ENCODE measurements around the gene KCNK17.

KCNK17 gene

GRCh38 chr6:39357998-39358686, 43.9 kb upstream of the KCNK17 start:
- no peak for DNase-seq (ENCODE audit: low read depth)
- H3K4me3 ChIP-seq (ENCODE audit: low read depth, low read length) = no peak overlapping the region
- TF ChIP-seq POLR2A (IDR thresholded peaks at IDR 0.05; ENCODE audit: extremely low read depth, insufficient read length) = no peak

- TF ChIP-seq CTCF (IDR thresholded peaks at IDR 0.05; ENCODE audit: low read depth, low read length) (no peak), MYC (IDR thresholded peaks at IDR 0.05; ENCODE audit: low read depth, low read length) (no peak)
- DNase-seq (ENCODE audit: low read depth) = no peak
- H3K4me3 ChIP-seq (ENCODE audit: low read depth, low read length) = no peak overlapping the region
Measured at GRCh38 chr6:39353698-39354315, 39.6 kb upstream of the KCNK17 start.

- TF ChIP-seq MAX (IDR thresholded peaks at IDR 0.05; ENCODE audit: low read depth, low read length) (no peak), POLR2A (IDR thresholded peaks at IDR 0.05; ENCODE audit: extremely low read depth, insufficient read length) (no peak), CTCF (IDR thresholded peaks at IDR 0.05; ENCODE audit: low read depth, low read length) (no peak), MYC (IDR thresholded peaks at IDR 0.05; ENCODE audit: low read depth, low read length) (no peak)
- H3K4me3 ChIP-seq (ENCODE audit: low read depth, low read length) = no peak overlapping the region
- no peak for DNase-seq (ENCODE audit: low read depth)
Measured at GRCh38 chr6:39350723-39351505, 36.7 kb upstream of the KCNK17 start.

- TF ChIP-seq MAX (IDR thresholded peaks at IDR 0.05; ENCODE audit: low read depth, low read length) = no peak
- no peak for TF ChIP-seq CTCF (IDR thresholded peaks at IDR 0.05; ENCODE audit: low read depth, low read length)
- TF ChIP-seq POLR2A (IDR thresholded peaks at IDR 0.05; ENCODE audit: extremely low read depth, insufficient read length) = no peak
- TF ChIP-seq MYC (IDR thresholded peaks at IDR 0.05; ENCODE audit: low read depth, low read length) = no peak
- no peak overlapping the region for H3K4me3 ChIP-seq (ENCODE audit: low read depth, low read length)
Measured at GRCh38 chr6:39348740-39349139, 34.5 kb upstream of the KCNK17 start.

GRCh38 chr6:39347906-39348585, 33.8 kb upstream of the KCNK17 start:
- H3K4me3 ChIP-seq (ENCODE audit: low read depth, low read length) = no peak overlapping the region
- TF ChIP-seq CTCF (IDR thresholded peaks at IDR 0.05; ENCODE audit: low read depth, low read length) = peak; percentile 91
- TF ChIP-seq MAX (IDR thresholded peaks at IDR 0.05; ENCODE audit: low read depth, low read length) = no peak
- TF ChIP-seq POLR2A (IDR thresholded peaks at IDR 0.05; ENCODE audit: extremely low read depth, insufficient read length) = no peak
- TF ChIP-seq MYC (IDR thresholded peaks at IDR 0.05; ENCODE audit: low read depth, low read length) = no peak
- peak; percentile 64 for DNase-seq (ENCODE audit: low read depth)

More at GRCh38 chr6:39348740-39349139, 34.5 kb upstream of the KCNK17 start:
- DNase-seq (ENCODE audit: low read depth) = no peak

- no peak overlapping the region for H3K4me3 ChIP-seq (ENCODE audit: low read depth, low read length)
- DNase-seq (ENCODE audit: low read depth) = no peak
- no peak for TF ChIP-seq CTCF (IDR thresholded peaks at IDR 0.05; ENCODE audit: low read depth, low read length)
- no peak for TF ChIP-seq MAX (IDR thresholded peaks at IDR 0.05; ENCODE audit: low read depth, low read length)
- no peak for TF ChIP-seq MYC (IDR thresholded peaks at IDR 0.05; ENCODE audit: low read depth, low read length)
- no peak for TF ChIP-seq POLR2A (IDR thresholded peaks at IDR 0.05; ENCODE audit: extremely low read depth, insufficient read length)
Measured at GRCh38 chr6:39347206-39347605, 33.0 kb upstream of the KCNK17 start.

Data from NB4 (cell line).